HepG2 (cell line): ENCODE measurements around the gene DEFB131A.
"Not testable (repeated sequence)": the region's sequence is repeated elsewhere in the genome, so short reads cannot be mapped to it uniquely, and the experiment has no call there.

Experiments
- CHD4 ChIP-seq: fragments of 200-600 bp; sonication (generic); IDR thresholded peaks from 2 replicates; pipeline ENCODE4 v1.7.0; 2017; ENCODE audit warnings: mild to moderate bottlenecking, low read length, borderline replicate concordance
- ETV5 ChIP-seq: IDR thresholded peaks from 2 replicates; pipeline ENCODE4 v1.6.1; 2018; ENCODE audit warnings: missing biosample characterization, missing genetic modification reagents, inconsistent platforms, borderline replicate concordance
- SMC3 ChIP-seq: IDR thresholded peaks from 2 replicates; pipeline ENCODE4 v1.6.1; 2011; ENCODE audit warnings: low read length, improper control_type of control experiment
- TRIM24 ChIP-seq: sonication (generic); formaldehyde crosslinking; IDR thresholded peaks from 2 replicates; pipeline ENCODE4 v1.8.0; 2022; ENCODE audit warnings: mild to moderate bottlenecking, missing genetic modification reagents
- U2AF2 ChIP-seq: fragments of 200-400 bp; formaldehyde crosslinking; IDR thresholded peaks from 2 replicates; pipeline ENCODE4 v1.6.1; 2017; ENCODE audit warnings: low read depth, mild to moderate bottlenecking, low read length
- ZBTB20 ChIP-seq: sonication (generic); formaldehyde crosslinking; IDR thresholded peaks from 2 replicates; pipeline ENCODE4 v1.8.1; 2023; ENCODE audit warnings: missing genetic modification reagents, low read depth, mild to moderate bottlenecking, borderline replicate concordance
- ZNF546 ChIP-seq: sonication (generic); formaldehyde crosslinking; conservative IDR thresholded peaks from 2 replicates; pipeline ENCODE4 v1.8.1; 2023; ENCODE audit warnings: mild to moderate bottlenecking, missing genetic modification reagents
- TF ChIP-seq, protein P1 (sequence below): sonication (generic); formaldehyde crosslinking; conservative IDR thresholded peaks from 2 replicates; pipeline ENCODE4 v1.5.0; 2020; ENCODE audit warnings: missing genetic modification reagents

DNA sequence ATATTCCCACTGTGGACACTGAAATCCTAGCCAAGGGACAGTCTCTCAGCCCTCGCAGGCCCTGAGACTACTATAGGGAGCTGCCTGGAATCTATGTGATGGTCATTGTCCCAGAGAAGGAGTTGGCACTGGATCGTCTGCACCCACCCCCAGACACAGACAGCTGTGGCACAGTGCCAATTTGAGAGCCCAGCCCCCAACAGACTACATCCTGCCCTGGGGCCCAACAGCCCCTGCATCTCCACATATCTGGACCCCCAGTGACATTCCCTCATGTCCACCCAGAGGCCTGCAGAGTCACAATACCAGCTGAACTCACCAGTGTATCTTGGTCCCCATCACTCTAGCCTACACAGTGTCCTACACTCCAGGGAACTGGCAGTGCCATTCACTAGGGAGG lies 38.4 kb upstream of the DEFB131A start:
- TF ChIP-seq, protein P1, sequence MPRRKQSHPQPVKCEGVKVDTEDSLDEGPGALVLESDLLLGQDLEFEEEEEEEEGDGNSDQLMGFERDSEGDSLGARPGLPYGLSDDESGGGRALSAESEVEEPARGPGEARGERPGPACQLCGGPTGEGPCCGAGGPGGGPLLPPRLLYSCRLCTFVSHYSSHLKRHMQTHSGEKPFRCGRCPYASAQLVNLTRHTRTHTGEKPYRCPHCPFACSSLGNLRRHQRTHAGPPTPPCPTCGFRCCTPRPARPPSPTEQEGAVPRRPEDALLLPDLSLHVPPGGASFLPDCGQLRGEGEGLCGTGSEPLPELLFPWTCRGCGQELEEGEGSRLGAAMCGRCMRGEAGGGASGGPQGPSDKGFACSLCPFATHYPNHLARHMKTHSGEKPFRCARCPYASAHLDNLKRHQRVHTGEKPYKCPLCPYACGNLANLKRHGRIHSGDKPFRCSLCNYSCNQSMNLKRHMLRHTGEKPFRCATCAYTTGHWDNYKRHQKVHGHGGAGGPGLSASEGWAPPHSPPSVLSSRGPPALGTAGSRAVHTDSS (CRISPR knock-in tag): not testable (repeated sequence)
- not testable (repeated sequence) for TF ChIP-seq U2AF2; SMC3; CHD4; ZNF546 (CRISPR knock-in tag); ETV5; ZBTB20 (CRISPR knock-in tag); TRIM24
